ENCODE data around the gene STK33.

Gene STK33

DNA sequence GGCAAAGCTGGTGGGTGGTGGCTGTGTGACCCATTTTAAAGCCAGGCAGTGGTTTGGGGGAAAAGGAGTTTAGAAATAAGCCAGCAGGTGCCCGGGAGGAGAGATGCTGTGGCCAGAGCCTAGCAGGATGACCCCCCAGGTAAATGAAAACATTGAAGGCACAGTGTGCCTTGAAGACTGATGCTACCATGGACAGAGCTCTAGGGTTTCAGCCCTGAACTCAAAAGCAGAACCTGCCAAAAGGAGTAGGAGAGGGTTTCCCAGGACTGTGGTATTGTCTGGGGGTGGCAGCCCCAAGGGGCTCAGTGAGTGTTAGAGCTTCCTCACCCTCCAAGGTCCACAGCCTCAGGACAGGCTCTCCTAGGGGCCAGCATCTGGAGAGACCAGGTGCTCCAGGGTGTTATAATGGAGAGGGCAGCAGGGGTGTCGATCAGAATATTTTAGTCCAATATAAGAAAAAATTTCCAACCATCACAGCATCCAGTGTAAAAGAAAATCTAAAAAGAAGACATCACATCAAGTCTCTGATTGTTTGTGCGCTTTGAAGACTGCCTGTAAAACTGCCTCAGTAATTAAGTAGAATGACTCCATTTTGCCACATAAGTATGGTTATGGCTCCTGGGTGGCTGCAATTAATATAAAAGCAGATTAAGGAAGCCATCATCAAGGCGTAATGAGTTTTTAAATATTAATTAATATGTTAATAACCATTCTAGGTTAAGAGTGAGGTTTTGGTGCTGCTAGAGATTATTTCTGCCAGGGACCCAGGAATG lies 241.7 kb downstream of the STK33 start:
- no peak for DNase-seq

DNA sequence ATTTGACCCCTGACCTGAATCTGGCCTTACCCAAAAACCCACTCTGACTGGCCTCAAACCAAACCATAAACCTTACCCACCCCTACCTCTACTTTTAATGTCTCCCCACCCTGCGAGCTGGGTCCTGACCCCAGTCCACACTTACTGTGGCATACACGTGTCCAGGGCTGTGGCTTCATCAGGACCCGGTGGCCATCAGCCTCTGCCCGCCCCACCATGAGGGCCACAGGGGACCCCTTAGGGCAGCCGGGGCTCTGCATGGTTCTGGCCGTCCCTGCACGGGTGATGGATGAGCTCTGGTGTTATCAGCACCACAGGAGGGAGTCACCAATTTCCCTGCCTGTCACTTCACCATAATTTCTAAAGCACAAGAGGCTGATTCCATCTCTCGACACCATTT lies 242.8 kb downstream of the STK33 start:
- DNase-seq = no peak

DNA sequence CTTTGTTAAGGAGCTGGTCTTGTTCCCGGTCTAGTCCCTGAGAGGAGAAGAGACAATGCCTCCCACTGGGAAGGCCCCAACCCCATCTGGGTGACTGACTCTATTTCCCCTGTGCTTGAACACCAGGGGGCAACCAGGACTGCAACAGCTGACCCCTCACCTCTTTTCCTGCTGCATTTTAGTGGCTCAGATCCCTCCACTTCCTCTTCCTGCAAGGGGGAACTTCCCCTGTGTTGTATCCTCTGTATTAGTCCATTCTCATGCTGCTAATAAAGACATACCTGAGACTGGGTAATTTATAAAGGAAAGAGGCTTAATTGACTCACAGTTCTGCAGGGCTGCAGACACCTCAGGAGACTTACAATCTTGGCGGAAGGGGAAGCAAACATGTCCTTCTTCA lies 246.1 kb downstream of the STK33 start:
- DNase-seq = no peak

DNA sequence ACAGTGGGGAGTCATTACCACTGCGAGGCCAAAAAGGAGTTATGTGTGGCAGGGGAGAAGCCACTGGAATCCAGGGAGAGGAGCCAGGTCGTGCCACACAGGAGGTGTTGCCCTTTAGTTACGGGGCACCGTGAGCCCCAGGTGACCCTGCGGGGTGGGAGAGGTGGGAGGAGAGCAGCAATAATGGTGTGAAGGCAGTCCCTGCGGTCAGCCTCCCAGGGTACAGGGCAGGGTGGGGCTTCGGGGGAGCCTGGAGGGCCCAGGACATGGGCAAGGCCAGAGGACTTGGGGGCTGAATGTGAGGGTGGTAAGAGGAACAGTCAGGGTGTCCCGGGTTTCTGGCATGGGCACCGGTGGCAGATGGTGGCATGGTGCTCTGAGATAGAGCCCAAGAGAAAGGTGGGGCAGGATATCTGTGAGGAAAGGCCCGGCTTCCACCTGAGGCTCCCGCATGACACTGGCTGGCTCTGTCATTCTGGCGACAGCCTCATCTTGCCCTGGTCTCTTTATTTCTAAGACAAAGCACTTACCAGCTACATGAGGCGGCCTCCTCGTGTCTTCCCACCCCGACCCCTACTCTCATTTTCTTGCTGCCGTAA lies 247.8 kb downstream of the STK33 start:
- no peak for DNase-seq

GRCh38 chr11:8345179-8345578 lies 248.8 kb downstream of the STK33 start:
- DNase-seq = no peak

DNA sequence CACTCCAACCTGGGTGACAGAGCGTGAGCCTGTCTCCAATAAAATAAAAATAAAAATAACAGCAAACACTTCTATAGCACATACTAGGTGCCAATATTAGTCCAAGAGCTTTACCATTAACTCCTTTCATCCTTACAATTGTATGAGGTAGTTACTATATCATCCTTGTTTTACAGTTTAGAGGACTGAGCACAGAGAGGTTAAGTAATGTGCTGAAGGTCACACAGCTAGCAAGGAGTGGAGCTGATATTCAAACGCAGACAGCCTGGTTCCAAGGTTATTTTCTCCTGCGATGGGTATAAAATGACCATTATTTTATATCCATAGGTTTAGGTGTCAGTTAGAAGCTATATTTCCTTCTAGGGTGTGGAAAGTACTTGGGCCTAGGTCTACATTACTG lies 249.7 kb downstream of the STK33 start:
- DNase-seq = no peak

GRCh38 chr11:8342821-8343681 lies 251.0 kb downstream of the STK33 start:
- DNase-seq = no peak

DNA sequence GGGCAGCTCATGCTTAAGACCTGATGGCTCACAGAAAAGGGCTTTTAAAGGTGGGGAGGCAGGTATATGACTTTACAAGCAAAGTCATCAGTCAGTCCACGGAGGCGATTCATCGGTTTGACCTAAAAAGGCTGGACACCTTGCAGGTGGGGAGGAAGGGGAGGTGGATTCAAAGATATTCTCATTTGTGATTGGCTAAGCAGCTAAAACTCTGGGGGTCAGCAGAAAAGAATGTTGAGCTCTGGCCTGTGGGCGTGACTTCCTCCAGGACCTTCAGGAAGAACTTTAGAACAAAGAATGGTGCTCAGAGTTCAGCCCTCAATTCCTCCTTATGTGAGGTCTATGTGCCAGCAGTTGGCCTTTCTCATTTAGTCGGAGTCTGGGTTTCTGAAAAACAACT lies 252.0 kb downstream of the STK33 start:
- DNase-seq = no peak
